Activated naive CD4-positive, alpha-beta T cell treated with anti-CD3 and anti-CD28 coated beads, Interleukin-2, amount 10 ng/mL, durations not matched to agents 7 days and 5 days (primary cell): ENCODE results near the gene BMP3.

Source experiments
- CTCF ChIA-PET: fragments of 350-600 bp; sonication (Branson Sonifier 250); formaldehyde crosslinking; loops from one replicate; lab custom pipeline; 2021; ENCODE audit warnings: antibody characterized with exemption; lab: Charles Lee
- DNase-seq: peaks from one replicate; pipeline ENCODE4 v3.0.0-alpha.2; 2020
- H3K27ac Mint-ChIP-seq: one replicate; pipeline ENCODE4 v1.8.0; 2021; ENCODE audit warnings: mild to moderate bottlenecking, moderate library complexity, mixed read lengths
- H3K27me3 Mint-ChIP-seq: one replicate; pipeline ENCODE4 v1.8.0; 2021; ENCODE audit warnings: mild to moderate bottlenecking, mixed read lengths
- H3K36me3 Mint-ChIP-seq: one replicate; pipeline ENCODE4 v1.8.0; 2021; ENCODE audit warnings: mixed read lengths
- H3K4me1 Mint-ChIP-seq: one replicate; pipeline ENCODE4 v1.8.0; 2021; ENCODE audit warnings: mixed read lengths
- H3K4me3 Mint-ChIP-seq: one replicate; pipeline ENCODE4 v1.8.0; 2021; ENCODE audit warnings: mild to moderate bottlenecking, moderate library complexity, mixed read lengths
- H3K9me3 Mint-ChIP-seq: one replicate; pipeline ENCODE4 v1.8.0; 2021; ENCODE audit warnings: mixed read lengths

The BMP3 gene

GRCh38 chr4:81106150-81106549 is 75.6 kb downstream of the BMP3 start:
- CTCF ChIA-PET, result no interaction called here

More at GRCh38 chr4:81106150-81106549, 75.6 kb downstream of the BMP3 start:
- no peak for DNase-seq
- no peak overlapping the region for H3K4me3 Mint-ChIP-seq
- no peak overlapping the region for H3K27ac Mint-ChIP-seq
- H3K27me3 Mint-ChIP-seq, result no peaks in the 10 kb centered on the region
- no peaks in the 10 kb centered on the region for H3K36me3 Mint-ChIP-seq
- H3K9me3 Mint-ChIP-seq, result no peaks in the 10 kb centered on the region
- no peaks in the 10 kb centered on the region for H3K4me1 Mint-ChIP-seq
